HL-60 (cell line): ENCODE data around the gene RPS6KL1.

ENCODE experiments used
- DNase-seq, 2 experiments: peaks; one replicate each; pipeline ENCODE4 v3.0.0-alpha.2; 2010 to 2020; ENCODE audit warnings: low read depth in 1 of 2, low spot score in 1 of 2
- H3K27ac ChIP-seq: fragments of 250-450 bp; sonication (Bioruptor Pico); replicated peaks from 2 replicates; pipeline ENCODE4 v1.5.1; 2020; ENCODE audit warnings: mild to moderate bottlenecking, moderate library complexity
- H3K27me3 ChIP-seq: fragments of 250-450 bp; sonication (Bioruptor Pico); 2 replicates; pipeline ENCODE4 v1.5.1; 2021; ENCODE audit warnings: mild to moderate bottlenecking, moderate library complexity; ENCODE audit not compliant: insufficient read depth, poor library complexity, severe bottlenecking
- H3K4me3 ChIP-seq: replicated peaks from 2 replicates; pipeline ENCODE4 v1.5.1; 2011; ENCODE audit warnings: mild to moderate bottlenecking, control low read depth, low read length; ENCODE audit not compliant: insufficient read depth
- CTCF ChIP-seq: IDR thresholded peaks from one replicate; pipeline ENCODE4 v1.5.1; 2011; ENCODE audit warnings: low read length, control low read depth, inconsistent platforms; ENCODE audit not compliant: insufficient read depth
- GABPA ChIP-seq: IDR thresholded peaks from 2 replicates; pipeline ENCODE4 v1.6.1; 2012; ENCODE audit warnings: low read depth
- POLR2AphosphoS5 ChIP-seq: IDR thresholded peaks from 2 replicates; pipeline ENCODE4 v1.6.1; 2012; ENCODE audit warnings: low read depth
- REST ChIP-seq: IDR thresholded peaks from 2 replicates; pipeline ENCODE4 v1.6.1; 2012; ENCODE audit warnings: low read depth; ENCODE audit not compliant: insufficient replicate concordance
- SPI1 ChIP-seq: IDR thresholded peaks from 2 replicates; pipeline ENCODE4 v1.6.1; 2012; ENCODE audit warnings: low read depth, mild to moderate bottlenecking, borderline replicate concordance

RPS6KL1 gene

DNA sequence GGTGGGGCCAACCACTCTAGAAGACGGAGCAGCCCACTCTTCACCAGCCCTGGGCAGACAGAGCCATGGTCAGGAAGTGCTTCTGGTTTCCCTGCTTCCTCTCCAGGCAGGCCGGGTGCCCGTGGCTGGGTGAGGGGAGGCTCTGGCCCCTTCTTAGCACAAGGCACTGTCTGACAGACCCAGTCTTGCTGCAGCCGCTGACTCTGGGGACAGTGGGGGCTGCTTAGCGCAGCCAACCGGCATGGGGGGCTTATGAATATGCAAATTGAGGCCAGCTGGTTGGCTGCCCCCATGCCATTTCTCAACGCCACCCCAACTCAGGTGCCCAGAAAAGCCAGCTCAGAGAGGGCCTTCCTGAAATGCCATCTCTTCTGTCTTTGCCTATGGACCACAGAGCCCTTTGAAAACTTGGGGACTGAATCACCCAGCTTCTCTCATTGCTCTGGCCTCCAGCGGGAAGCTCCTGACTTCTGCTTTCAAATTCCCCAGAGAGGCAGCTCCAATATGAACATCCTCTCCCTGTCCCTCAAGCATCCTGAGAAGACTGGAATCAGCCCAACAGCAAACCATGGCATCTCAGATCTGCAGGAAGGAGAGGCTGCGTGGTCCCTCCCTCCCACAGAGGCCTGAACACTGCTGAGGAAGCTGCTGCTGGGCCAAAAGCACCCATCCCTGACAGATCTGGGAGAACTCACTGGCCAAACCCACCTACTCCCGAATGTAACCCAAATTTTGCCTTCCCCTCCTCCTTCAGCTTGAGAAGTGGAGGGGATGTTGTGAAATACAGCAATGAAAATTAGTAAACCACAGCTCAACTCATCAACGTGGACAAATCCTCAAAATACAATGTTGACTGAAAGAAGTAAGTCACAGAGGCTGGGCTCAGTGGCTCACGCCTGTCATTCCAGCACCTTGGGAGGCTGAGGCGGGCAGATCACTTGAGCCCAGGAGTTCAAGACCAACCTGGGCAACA, 46.8 kb downstream of the RPS6KL1 start, which contains the start of gene PROX2:
Gene PROX2, minus strand, starts transcription at position 205 of the 973 bp plus-strand sequence. CDS start 12,311 bp downstream, outside the sequence.
- Histone ChIP-seq H3K27me3 (no peaks in the 10 kb centered on the region), H3K4me3 (no peak within 1 kb of the TSS), H3K27ac (peak within 1 kb of the TSS; percentile 6; the same call in 1 of the 2 replicates)
- DNase-seq = peak in 1 of 2 experiments; percentile 10
- TF ChIP-seq SPI1 = no peak
- TF ChIP-seq REST = no peak
- no peak for TF ChIP-seq POLR2AphosphoS5
- TF ChIP-seq GABPA = no peak
- TF ChIP-seq CTCF = no peak

GRCh38 chr14:74875204-74875603, 47.9 kb downstream of the RPS6KL1 start:
- Histone ChIP-seq H3K27ac (no peak overlapping the region), H3K4me3 (no peak overlapping the region), H3K27me3 (no peaks in the 10 kb centered on the region)
- DNase-seq = no peak
- TF ChIP-seq GABPA (no peak), REST (no peak), POLR2AphosphoS5 (no peak), SPI1 (no peak), CTCF (no peak)

DNA sequence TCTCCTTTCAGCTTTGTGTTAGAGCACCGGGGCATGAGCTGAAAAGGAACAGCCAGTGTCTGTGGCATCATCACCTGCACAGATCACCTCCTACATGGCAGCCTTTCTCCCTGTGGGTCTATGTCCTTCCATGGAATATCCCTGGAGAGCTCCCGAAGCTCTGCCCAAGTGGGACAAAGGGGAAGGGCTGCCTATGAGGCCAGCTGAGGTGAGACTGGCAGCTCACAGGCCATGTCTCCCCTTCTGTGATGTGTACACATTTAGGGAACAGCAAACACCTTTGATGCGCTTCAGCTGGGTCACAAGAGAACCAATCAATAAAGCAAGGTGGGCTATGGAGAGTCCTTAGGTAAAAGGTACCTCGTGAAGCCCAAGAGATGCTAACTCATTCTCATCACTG, 51.2 kb downstream of the RPS6KL1 start:
- no peak for DNase-seq
- Histone ChIP-seq H3K27me3 (no peaks in the 10 kb centered on the region), H3K27ac (no peak overlapping the region), H3K4me3 (no peak overlapping the region)
- no peak for TF ChIP-seq SPI1
- no peak for TF ChIP-seq POLR2AphosphoS5
- no peak for TF ChIP-seq CTCF
